DMS79 treated with DMSO at 0.1 percent for 48 hours (cell line): Measurements from ENCODE around the gene BTLA.
"Not testable (repeated sequence)": the region's sequence is repeated elsewhere in the genome, so short reads cannot be mapped to it uniquely, and the experiment has no call there.

Experiments used
- DNase-seq: peaks from one replicate; lab custom pipeline; 2025; lab: John Stamatoyannopoulos, UW

Gene BTLA

GRCh38 chr3:112445839-112446238 is 53.4 kb downstream of the BTLA start:
- DNase-seq, result no peak

- DNase-seq, result no peak
These were observed 61.9 kb downstream of the BTLA start for GRCh38 chr3:112437146-112438022.

GRCh38 chr3:112429960-112430359 is 69.3 kb downstream of the BTLA start:
- DNase-seq, result no peak

GRCh38 chr3:112427123-112427522 is 72.1 kb downstream of the BTLA start:
- no peak for DNase-seq

GRCh38 chr3:112425858-112426750 is 73.2 kb downstream of the BTLA start:
- no peak for DNase-seq

GRCh38 chr3:112425382-112425781 is 73.9 kb downstream of the BTLA start:
- DNase-seq, result no peak

GRCh38 chr3:112424394-112424793 is 74.9 kb downstream of the BTLA start:
- DNase-seq, result no peak

- DNase-seq, result not testable (repeated sequence)
These were observed 76.4 kb downstream of the BTLA start for GRCh38 chr3:112422921-112423320.

- not testable (repeated sequence) for DNase-seq
These were observed 80.7 kb downstream of the BTLA start for GRCh38 chr3:112418526-112418925.

- no peak for DNase-seq
These were observed 81.5 kb downstream of the BTLA start for GRCh38 chr3:112417696-112418318.

GRCh38 chr3:112416391-112417212 is 82.7 kb downstream of the BTLA start:
- no peak for DNase-seq

GRCh38 chr3:112415390-112415789 is 83.9 kb downstream of the BTLA start:
- no peak for DNase-seq
